ENCODE results near the gene ADD2. TPM values are rescaled to one million over a fixed set of nuclear protein-coding genes. Genes with fewer than 3 reads are reported as not detected.

The ADD2 gene
- total RNA-seq, 1 donor from 2014 or later: 45.3 TPM

DNA sequence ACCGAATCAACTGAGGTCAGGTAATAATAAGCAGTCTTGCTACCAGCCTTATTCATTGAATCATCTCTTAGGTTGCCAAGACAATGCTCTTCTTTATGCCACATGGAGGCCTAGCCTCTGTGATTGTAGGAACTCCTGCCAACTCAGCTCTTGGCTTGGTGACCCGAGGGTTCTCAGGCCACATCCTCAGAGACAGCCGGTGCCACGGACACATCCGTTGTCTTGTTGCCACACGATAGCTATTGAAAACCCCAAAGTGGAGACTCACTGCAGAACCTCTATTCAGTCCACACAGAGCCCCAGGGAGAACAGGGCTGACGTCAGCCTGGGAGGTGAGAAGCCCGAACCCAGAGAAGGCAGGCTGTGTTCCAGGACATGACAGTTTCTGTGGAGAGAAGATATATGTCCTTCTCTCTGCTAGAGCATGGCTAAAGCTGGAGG, 160.9 kb downstream of the ADD2 start:
- Histone ChIP-seq H3K27ac (no peak overlapping the region), H4K20me1 (ENCODE audit: low read depth) (no peaks in the 10 kb centered on the region), H2AFZ (replicated peaks) (no peak overlapping the region), H3K9ac (no peak overlapping the region), H3K79me2 (ENCODE audit: low read depth) (no peaks in the 10 kb centered on the region), H3K27me3 (no peaks in the 10 kb centered on the region), H3K4me3 (no peak overlapping the region), H3K4me2 (no peak overlapping the region), H3K9me3 (ENCODE audit: low read depth) (no peaks in the 10 kb centered on the region), H3K4me1 (no peaks in the 10 kb centered on the region), H3F3A (ENCODE audit: low read depth) (no peaks in the 10 kb centered on the region), H3K36me3 (no peaks in the 10 kb centered on the region)
- DNase-seq (ENCODE audit: low spot score): no peak
- H3K4me3 Mint-ChIP-seq: no peak overlapping the region
- no peak overlapping the region for H3K27ac Mint-ChIP-seq
- H3K27me3 Mint-ChIP-seq (ENCODE audit: insufficient read depth, low read depth): peaks cover 2% of the 10 kb centered on the region
- no peaks in the 10 kb centered on the region for H3K36me3 Mint-ChIP-seq
- TF ChIP-seq EZH2 (IDR thresholded peaks at IDR 0.05) (no peak), EZH2phosphoT487 (IDR thresholded peaks at IDR 0.05) (no peak)
- TF ChIP-seq, protein P1, sequence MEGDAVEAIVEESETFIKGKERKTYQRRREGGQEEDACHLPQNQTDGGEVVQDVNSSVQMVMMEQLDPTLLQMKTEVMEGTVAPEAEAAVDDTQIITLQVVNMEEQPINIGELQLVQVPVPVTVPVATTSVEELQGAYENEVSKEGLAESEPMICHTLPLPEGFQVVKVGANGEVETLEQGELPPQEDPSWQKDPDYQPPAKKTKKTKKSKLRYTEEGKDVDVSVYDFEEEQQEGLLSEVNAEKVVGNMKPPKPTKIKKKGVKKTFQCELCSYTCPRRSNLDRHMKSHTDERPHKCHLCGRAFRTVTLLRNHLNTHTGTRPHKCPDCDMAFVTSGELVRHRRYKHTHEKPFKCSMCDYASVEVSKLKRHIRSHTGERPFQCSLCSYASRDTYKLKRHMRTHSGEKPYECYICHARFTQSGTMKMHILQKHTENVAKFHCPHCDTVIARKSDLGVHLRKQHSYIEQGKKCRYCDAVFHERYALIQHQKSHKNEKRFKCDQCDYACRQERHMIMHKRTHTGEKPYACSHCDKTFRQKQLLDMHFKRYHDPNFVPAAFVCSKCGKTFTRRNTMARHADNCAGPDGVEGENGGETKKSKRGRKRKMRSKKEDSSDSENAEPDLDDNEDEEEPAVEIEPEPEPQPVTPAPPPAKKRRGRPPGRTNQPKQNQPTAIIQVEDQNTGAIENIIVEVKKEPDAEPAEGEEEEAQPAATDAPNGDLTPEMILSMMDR (IDR thresholded peaks at IDR 0.05): no peak
- H3K9me3 Mint-ChIP-seq: no peaks in the 10 kb centered on the region
- no peaks in the 10 kb centered on the region for H3K4me1 Mint-ChIP-seq

Small RNA genes within 50 kb of the gene (small RNA-seq; reads per million reads assigned to genes)
- gene HMGN2P21: not detected

Other genes with a start within 250 kb of the ADD2 start
- gene TGFA, start 214.4 kb downstream of the ADD2 start, total RNA-seq (ENCODE audit: low replicate concordance): 0.37 TPM in 1 of 2 replicates, not detected in the other
- not detected in 2 replicates for gene FIGLA, start 22.4 kb upstream of the ADD2 start, total RNA-seq (ENCODE audit: low replicate concordance)
- not detected in 2 replicates for gene CLEC4F, start 52.4 kb upstream of the ADD2 start, total RNA-seq (ENCODE audit: low replicate concordance)
- gene CD207, start 67.6 kb upstream of the ADD2 start, total RNA-seq (ENCODE audit: low replicate concordance): not detected in 2 replicates
- 0.62 and 2.1 TPM in 2 replicates for gene VAX2, start 132.4 kb upstream of the ADD2 start, total RNA-seq (ENCODE audit: low replicate concordance)
- 0.99 and 1.1 TPM in 2 replicates for gene ATP6V1B1, start 167.7 kb upstream of the ADD2 start, total RNA-seq (ENCODE audit: low replicate concordance)
- gene ANKRD53, start 210.4 kb upstream of the ADD2 start, total RNA-seq (ENCODE audit: low replicate concordance): 0.06 TPM in 1 of 2 replicates, not detected in the other
- gene TEX261, start 226.7 kb upstream of the ADD2 start, total RNA-seq (ENCODE audit: low replicate concordance): 9.4 and 27.7 TPM in 2 replicates

All from neural progenitor cell (in vitro differentiated cells).